Spleen (tissue), 11 donors: ENCODE results near the gene DENND1A. TPM values are rescaled to one million over a fixed set of nuclear protein-coding genes. Genes with fewer than 3 reads are reported as not detected.

Experiments used
- DNase-seq: peaks from one replicate; pipeline ENCODE4 v3.0.0-alpha.2; 2020
- H3K27ac ChIP-seq, 8 donors: fragments of 200-600 bp; sonication (generic) in 7 of 8; 1 replicate in 4 of 8; 2 replicates in 4 of 8; pipeline versions ENCODE4 v1.5.0 to v1.8.0; 2016 to 2021; ENCODE audit warnings: inconsistent platforms in 4 of 8, mild to moderate bottlenecking in 4 of 8, moderate library complexity in 1 of 8
- H3K27me3 ChIP-seq, 7 donors: fragments of 200-600 bp; sonication (generic) in 6 of 7; replicated peaks in 1 of 7; 1 replicate in 4 of 7; 2 replicates in 3 of 7; pipeline versions ENCODE4 v1.5.0 to v1.8.0; 2016 to 2021; ENCODE audit warnings: inconsistent platforms in 3 of 7, mild to moderate bottlenecking in 1 of 7
- H3K36me3 ChIP-seq, 6 donors: fragments of 200-600 bp; sonication (generic) in 5 of 6; 1 replicate in 4 of 6; 2 replicates in 2 of 6; pipeline versions ENCODE4 v1.5.0 to v1.8.0; 2016 to 2021; ENCODE audit warnings: inconsistent platforms in 2 of 6
- H3K4me1 ChIP-seq, 6 donors: fragments of 200-600 bp; sonication (generic) in 5 of 6; 1 replicate in 3 of 6; 2 replicates in 3 of 6; pipeline versions ENCODE4 v1.5.0 to v1.8.0; 2016 to 2021; ENCODE audit warnings: inconsistent platforms in 3 of 6
- H3K4me3 ChIP-seq, 8 donors: fragments of 200-600 bp; sonication (generic) in 7 of 8; 1 replicate in 4 of 8; 2 replicates in 4 of 8; pipeline versions ENCODE4 v1.5.0 to v1.8.0; 2016 to 2021; ENCODE audit warnings: inconsistent platforms in 4 of 8, mild to moderate bottlenecking in 4 of 8, moderate library complexity in 2 of 8
- H3K9me3 ChIP-seq, 8 donors: fragments of 200-600 bp; sonication (generic) in 7 of 8; 1 replicate in 4 of 8; 2 replicates in 4 of 8; pipeline versions ENCODE4 v1.5.0 to v1.8.0; 2016 to 2021; ENCODE audit warnings: inconsistent platforms in 4 of 8
- POLR2A ChIP-seq, 3 donors: fragments of 450-650 bp; IDR thresholded peaks; one replicate each; pipeline ENCODE4 v1.5.1; 2017; ENCODE audit warnings: antibody characterized with exemption in 3 of 3, mild to moderate bottlenecking in 1 of 3
- POLR2AphosphoS5 ChIP-seq, 3 donors: sonication (generic); formaldehyde crosslinking; IDR thresholded peaks; one replicate each; pipeline ENCODE4 v1.5.1; 2017; ENCODE audit warnings: antibody characterized with exemption in 3 of 3
- WGBS, 5 donors: extraction: QIAGEN DNeasy Blood & Tissue Kit in 3 of 5; methylation state at CpG; one replicate each; pipeline versions ENCODE4 v1.1.5 to v1.1.7; 2013 to 2018; 5-methylcytosine and 5-hydroxymethylcytosine counted together
- intact Hi-C: fragments of 100-400 bp; cut with DNase I; formaldehyde crosslinking; loops from one replicate; pipeline ENCODE4 v1.15.0; 2023; ENCODE audit warnings: low total_unique reads
- polyA plus RNA-seq, 3 donors: library from polyadenylated mRNA; stranded (reverse); fragments of 200-250 nt; gene quantifications; one replicate each; pipeline ENCODE4 v1.2.1, GENCODE V29; 2013
- total RNA-seq, 7 donors: library from RNA; depleted of rRNA in 3 of 7; stranded (reverse); fragments of >200 nt in 3 of 7; fragmentation: NEBNext Ultra II Directional in 4 of 7; extraction: Animal tissue kit (Norgen Biotek cat#: 25700) in 4 of 7; gene quantifications; one replicate each; pipeline versions ENCODE4 v1.1.0 to v1.2.1, GENCODE V29; 2016 to 2021
- TF ChIP-seq, protein P1 (sequence below), 11 experiments: fragments of 200-600 bp in 7 of 11; fragments of 450-650 bp in 4 of 11; sonication (generic) in 4 of 11; IDR thresholded peaks in 8 of 11; conservative IDR thresholded peaks in 3 of 11; 1 replicate in 7 of 11; 2 replicates in 4 of 11; pipeline versions ENCODE4 v1.4.0 to v1.8.0; 2016 to 2021; ENCODE audit warnings: antibody characterized with exemption in 11 of 11, inconsistent platforms in 4 of 11, mild to moderate bottlenecking in 1 of 11
- donor health status: healthy with polysubstance abuse.
- donor health status: DM: no; HTN: no; CAD: no; lungs with moderate emphysema.
- donor health status: DM: no; HTN: no; CAD: no.
- donor health status: Bipolar disorder and iron deficiency.
- donor health status: healthy.
- donor health status: DM: no; HTN: no; CAD: no.
- donor health status: DM: yes; HTN: yes; CAD: no.

The DENND1A gene
- total and polyA plus RNA-seq, 10 donors, result 5.4 to 59.3 (median 48.8) TPM

DNA sequence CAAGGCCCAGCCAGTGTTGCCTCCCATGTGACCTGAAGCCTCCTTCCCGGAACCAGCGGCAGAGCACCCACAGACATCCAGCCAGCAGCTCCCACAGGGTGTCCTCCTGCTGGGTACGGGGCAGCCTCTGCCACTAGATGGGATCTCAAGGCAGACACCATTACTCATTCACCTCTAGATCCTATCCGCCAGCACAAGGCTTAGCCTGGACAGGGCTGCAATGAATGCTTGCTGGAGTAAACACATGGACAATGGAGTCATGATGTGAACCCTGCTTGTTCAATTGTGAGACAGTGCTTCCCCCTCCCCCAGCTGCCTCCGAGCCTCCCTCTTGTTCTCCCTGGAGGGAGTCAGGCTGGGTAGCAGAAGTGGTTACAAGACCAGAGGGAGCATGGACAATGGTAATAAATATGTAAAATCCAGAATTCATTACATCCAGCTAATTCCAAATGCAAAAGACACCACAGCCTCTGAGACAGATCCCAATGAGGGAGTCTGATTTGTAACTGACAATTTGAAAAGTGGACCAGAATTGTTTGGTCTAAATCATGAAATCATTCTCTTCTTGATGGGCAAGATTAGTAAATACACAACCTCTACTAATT lies 441.9 kb downstream of the DENND1A start:
- Histone ChIP-seq H3K9me3 (no peaks in the 10 kb centered on the region), H3K27me3 (no peaks in the 10 kb centered on the region), H3K4me3 (no peak overlapping the region), H3K36me3 (peaks cover 0 to 25% (median 0%) of the 10 kb centered on the region in 6 donors), H3K4me1 (no peaks in the 10 kb centered on the region), H3K27ac (no peak overlapping the region)
- intact Hi-C loops, result no loop called here
- WGBS, 5 donors, result 91 to 100% (median 94%) methylated on average over 5 of the region's 5 CpGs
- peak; percentile 36 for DNase-seq
- TF ChIP-seq POLR2A (IDR thresholded peaks at IDR 0.05), result no peak
- TF ChIP-seq POLR2AphosphoS5 (IDR thresholded peaks at IDR 0.05), result no peak
- TF ChIP-seq, protein P1, sequence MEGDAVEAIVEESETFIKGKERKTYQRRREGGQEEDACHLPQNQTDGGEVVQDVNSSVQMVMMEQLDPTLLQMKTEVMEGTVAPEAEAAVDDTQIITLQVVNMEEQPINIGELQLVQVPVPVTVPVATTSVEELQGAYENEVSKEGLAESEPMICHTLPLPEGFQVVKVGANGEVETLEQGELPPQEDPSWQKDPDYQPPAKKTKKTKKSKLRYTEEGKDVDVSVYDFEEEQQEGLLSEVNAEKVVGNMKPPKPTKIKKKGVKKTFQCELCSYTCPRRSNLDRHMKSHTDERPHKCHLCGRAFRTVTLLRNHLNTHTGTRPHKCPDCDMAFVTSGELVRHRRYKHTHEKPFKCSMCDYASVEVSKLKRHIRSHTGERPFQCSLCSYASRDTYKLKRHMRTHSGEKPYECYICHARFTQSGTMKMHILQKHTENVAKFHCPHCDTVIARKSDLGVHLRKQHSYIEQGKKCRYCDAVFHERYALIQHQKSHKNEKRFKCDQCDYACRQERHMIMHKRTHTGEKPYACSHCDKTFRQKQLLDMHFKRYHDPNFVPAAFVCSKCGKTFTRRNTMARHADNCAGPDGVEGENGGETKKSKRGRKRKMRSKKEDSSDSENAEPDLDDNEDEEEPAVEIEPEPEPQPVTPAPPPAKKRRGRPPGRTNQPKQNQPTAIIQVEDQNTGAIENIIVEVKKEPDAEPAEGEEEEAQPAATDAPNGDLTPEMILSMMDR (IDR thresholded peaks at IDR 0.05 in 8 of 11, conservative IDR thresholded peaks at IDR 0.05 in 3 of 11), result no peak

DNA sequence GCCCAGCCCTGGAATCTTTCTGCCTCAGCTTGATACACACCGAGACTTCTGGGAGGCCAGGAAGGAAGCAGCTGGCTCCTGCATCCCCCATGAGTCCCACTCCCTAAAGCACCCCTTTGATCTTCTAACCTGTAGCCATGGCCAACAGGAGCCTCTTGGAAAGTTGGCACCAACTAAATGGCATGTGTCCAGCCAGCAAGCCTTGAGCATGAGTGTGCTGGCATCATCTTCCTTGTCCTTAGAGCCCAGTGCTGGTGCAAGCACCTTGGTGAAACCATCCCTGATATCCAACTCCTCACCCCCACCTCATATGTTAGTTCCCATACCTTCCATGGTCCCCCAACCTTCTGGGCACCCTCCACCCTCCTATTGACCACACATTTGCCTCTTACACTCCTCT lies 443.5 kb downstream of the DENND1A start:
- no peaks in the 10 kb centered on the region for H3K9me3 ChIP-seq
- peaks cover 0 to 27% (median 0%) of the 10 kb centered on the region in 6 donors for H3K36me3 ChIP-seq
- 67 to 83% (median 77%) methylated on average over 1 of the region's 1 CpG for WGBS, 5 donors
- TF ChIP-seq POLR2A (IDR thresholded peaks at IDR 0.05) (no peak), POLR2AphosphoS5 (IDR thresholded peaks at IDR 0.05) (no peak)
- TF ChIP-seq, protein P1 (IDR thresholded peaks at IDR 0.05 in 8 of 11, conservative IDR thresholded peaks at IDR 0.05 in 3 of 11), result no peak
- no peak overlapping the region for H3K4me3 ChIP-seq
- DNase-seq, result peak; percentile 25
- no peak overlapping the region for H3K27ac ChIP-seq
- intact Hi-C loops, result no loop called here
- H3K27me3 ChIP-seq, result no peaks in the 10 kb centered on the region
- H3K4me1 ChIP-seq, result no peaks in the 10 kb centered on the region

DNA sequence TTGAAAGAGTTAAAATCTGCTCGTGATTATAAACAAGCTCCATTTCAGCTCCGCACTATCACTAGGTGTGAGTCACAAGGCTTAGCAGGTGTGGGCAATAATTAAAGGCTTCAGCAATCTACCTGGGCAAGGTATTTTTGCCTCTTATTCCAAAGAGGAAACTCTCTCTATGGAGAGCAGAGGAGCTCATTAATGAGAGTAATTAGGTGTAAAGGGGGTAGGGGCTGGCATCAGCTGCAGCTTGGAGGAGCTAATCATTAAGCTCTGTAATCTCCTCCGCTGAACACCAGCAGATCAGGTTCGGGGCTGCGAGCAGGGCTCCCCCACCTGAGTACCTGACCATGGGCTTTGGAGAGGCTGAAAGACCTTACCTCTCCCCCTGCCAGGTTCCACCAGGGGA lies 444.7 kb downstream of the DENND1A start:
- Histone ChIP-seq H3K4me3 (no peak overlapping the region), H3K9me3 (no peaks in the 10 kb centered on the region), H3K4me1 (no peaks in the 10 kb centered on the region), H3K36me3 (peaks cover 0 to 19% (median 0%) of the 10 kb centered on the region in 6 donors), H3K27me3 (no peaks in the 10 kb centered on the region), H3K27ac (no peak overlapping the region)
- no peak for DNase-seq
- WGBS, 5 donors, result 90 to 96% (median 93%) methylated on average over 5 of the region's 5 CpGs
- TF ChIP-seq POLR2A (IDR thresholded peaks at IDR 0.05), result no peak
- TF ChIP-seq POLR2AphosphoS5 (IDR thresholded peaks at IDR 0.05), result no peak
- TF ChIP-seq, protein P1 (IDR thresholded peaks at IDR 0.05 in 8 of 11, conservative IDR thresholded peaks at IDR 0.05 in 3 of 11), result no peak
- intact Hi-C loops, result no loop called here

DNA sequence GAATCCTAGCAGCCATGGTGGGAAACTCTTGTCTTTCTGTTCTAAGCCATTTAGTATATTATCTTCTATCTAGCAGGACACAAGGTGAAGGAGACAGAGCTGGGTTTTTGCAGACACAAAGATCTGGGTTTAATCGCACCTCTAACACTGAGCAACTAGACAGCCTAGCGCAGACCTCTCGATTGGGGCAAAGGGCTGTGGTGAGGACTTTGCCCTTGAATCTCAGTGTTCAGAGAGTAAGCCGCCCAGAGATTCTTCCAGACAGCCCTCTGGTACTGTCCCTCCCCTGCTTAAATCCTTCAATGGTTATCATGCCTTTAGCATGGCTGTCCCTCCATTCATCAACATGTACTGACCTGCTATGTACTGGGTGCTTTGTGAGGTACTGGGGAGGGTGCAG lies 445.8 kb downstream of the DENND1A start:
- WGBS, 5 donors, result 94 to 98% (median 98%) methylated on average over 4 of the region's 4 CpGs
- no peak overlapping the region for H3K27ac ChIP-seq
- no peak for DNase-seq
- no peaks in the 10 kb centered on the region for H3K4me1 ChIP-seq
- H3K36me3 ChIP-seq, result peaks cover 0 to 19% (median 0%) of the 10 kb centered on the region in 6 donors
- no peaks in the 10 kb centered on the region for H3K27me3 ChIP-seq
- H3K9me3 ChIP-seq, result no peaks in the 10 kb centered on the region
- H3K4me3 ChIP-seq, result no peak overlapping the region
- no peak for TF ChIP-seq POLR2AphosphoS5 (IDR thresholded peaks at IDR 0.05)
- TF ChIP-seq, protein P1 (IDR thresholded peaks at IDR 0.05 in 8 of 11, conservative IDR thresholded peaks at IDR 0.05 in 3 of 11), result no peak
- no peak for TF ChIP-seq POLR2A (IDR thresholded peaks at IDR 0.05)
- intact Hi-C loops, result no loop called here
